Subcutaneous adipose tissue (tissue), 4 donors: ENCODE data around the gene DAB2IP. TPM values are rescaled to one million over a fixed set of nuclear protein-coding genes. Genes with fewer than 3 reads are reported as not detected.

Source experiments
- total RNA-seq, 4 donors: library from RNA; depleted of rRNA; stranded (reverse); fragments of >200 nt; gene quantifications; one replicate each; pipeline ENCODE4 v1.1.0, GENCODE V29; 2016
- TF ChIP-seq, protein P1 (sequence below): fragments of 450-650 bp; IDR thresholded peaks from one replicate; pipeline ENCODE4 v1.5.1; 2016; ENCODE audit warnings: low read depth, mild to moderate bottlenecking, control low read depth, antibody characterized with exemption, moderate library complexity

Gene DAB2IP
- total RNA-seq, 4 donors from 2014 or later: 6.3 to 57.5 (median 32.8) TPM

DNA sequence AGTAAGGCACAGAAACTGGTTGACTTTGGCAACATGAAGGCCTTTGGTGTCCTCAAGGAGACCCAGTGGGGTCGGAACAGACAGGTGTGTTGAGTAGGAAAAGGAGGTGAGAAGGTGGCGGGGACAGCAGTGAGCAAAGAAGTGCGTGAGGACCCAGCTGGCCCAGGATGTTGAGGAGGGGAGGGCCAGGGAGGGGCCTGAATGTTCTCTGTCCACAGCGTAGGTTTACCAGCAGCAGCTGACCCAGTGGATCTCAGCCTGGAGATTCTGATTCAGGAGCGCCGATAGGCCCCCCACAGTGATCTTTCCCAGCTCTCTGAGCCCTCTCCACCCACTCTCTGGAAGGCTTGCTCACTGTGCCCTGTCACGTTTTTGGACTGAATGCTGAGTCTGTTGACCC is 88.5 kb downstream of the DAB2IP start:
- TF ChIP-seq, protein P1, sequence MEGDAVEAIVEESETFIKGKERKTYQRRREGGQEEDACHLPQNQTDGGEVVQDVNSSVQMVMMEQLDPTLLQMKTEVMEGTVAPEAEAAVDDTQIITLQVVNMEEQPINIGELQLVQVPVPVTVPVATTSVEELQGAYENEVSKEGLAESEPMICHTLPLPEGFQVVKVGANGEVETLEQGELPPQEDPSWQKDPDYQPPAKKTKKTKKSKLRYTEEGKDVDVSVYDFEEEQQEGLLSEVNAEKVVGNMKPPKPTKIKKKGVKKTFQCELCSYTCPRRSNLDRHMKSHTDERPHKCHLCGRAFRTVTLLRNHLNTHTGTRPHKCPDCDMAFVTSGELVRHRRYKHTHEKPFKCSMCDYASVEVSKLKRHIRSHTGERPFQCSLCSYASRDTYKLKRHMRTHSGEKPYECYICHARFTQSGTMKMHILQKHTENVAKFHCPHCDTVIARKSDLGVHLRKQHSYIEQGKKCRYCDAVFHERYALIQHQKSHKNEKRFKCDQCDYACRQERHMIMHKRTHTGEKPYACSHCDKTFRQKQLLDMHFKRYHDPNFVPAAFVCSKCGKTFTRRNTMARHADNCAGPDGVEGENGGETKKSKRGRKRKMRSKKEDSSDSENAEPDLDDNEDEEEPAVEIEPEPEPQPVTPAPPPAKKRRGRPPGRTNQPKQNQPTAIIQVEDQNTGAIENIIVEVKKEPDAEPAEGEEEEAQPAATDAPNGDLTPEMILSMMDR: no peak

DNA sequence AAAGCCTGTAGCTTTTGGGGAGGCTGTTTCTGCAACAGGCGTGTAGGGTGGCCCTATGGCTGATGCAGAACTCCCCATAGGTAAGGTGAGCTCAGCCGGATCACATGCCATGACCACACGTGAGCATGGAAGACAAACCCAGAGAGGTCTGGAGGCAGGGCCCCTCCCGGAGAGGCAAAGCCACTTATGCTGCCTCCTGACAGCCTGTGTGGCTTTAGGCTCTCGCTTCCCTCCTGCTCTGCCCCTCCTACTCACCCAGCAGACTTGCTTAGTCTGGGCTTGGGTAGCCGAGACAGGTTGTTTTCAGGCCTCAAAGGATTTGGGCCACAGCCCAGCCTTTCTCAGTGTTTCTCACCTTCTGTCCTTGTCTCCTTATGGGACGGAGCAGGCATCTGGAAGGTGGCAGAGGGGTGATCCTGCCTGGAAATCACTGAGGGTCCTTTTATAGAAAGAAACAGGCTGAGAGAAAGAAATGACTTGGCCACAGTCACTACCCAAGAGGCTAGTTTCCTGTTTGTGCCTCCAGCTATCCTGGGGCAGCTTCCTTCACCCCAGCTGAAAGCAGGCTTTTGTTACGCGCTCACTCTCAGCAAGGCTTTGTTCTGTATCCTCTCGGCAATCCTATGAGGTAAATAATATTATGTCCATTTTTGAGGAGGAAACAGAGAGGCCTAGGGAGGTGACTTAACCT is 89.9 kb downstream of the DAB2IP start:
- TF ChIP-seq, protein P1: no peak

DNA sequence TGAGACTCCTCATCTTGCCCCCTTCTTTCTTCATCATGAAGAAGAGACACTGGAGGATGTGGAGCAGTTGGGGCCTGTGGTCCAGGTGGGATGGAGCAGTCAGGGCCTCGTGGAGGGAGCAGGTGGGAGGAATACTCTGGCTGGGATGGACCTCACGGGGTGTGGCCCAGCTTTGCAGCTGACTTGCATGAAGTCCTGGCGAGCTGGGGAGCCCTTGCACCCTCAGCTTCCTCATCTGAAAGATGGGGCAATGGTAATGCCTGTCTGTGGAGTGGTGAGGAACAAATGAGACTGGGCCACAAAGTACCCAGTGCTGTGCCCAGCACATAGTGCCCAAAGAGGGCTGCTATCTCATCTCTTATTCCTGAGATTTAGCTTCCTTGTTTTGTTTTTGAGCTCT is 91.5 kb downstream of the DAB2IP start:
- TF ChIP-seq, protein P1: no peak

DNA sequence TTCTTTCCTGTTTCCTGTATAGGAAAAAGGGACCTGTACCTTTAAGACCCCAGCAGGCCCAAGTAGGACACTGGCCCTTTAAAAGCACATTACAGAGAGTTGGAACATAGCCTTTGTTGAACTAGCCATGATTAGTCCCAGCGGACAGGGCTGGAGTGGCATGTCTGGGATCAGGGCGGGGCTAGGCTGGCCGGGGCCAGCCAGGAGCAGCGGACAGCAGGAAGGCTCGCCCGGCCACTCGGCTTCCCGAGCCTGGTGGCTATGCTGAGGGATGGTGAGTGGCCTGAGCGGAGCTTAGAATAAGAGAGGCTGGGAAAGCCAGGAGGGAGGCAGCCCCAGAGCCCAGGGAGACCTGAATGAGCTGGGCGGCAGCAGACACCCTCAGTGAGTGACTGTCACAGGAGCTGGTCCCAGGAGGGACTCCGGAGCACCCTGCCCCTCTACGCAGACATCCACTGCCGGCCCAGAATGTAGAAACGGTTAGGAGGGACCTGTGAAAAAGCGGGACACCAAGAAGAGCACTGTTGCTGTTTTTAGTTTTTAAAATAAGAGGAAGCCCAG is 92.1 kb downstream of the DAB2IP start:
- TF ChIP-seq, protein P1: no peak

DNA sequence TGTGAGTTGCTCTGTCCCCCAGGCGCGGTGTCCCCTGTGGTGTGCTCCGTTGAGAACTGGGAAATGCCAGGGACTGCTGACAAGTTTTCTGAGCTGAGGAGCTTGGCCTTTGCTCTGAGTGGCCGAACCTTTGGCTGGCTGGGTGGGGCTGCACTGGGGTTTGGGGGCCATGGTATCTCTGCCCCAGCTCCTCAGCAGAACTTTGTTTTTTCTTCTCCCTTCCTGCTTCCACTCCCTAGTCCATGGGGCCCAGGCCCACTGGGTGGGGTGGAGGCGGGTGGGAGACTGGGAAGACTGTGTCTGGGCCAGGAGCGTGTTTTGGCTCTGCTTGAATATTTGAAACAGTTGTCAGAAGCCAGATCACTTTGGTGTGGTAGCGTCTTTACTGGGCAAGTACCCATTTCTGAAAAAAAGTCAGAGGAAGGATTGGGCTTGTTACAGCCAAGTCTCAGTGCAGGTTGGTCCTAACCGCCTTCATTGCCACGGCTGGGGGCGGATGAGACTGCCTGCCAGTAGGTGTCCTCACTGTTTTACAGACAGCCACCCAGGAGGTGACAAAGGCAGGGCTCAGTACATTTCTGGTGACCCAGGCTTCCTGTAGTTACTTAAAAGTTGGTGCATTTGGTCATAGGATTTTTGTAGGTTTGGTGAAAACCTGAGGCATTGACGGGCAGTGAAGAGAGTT is 92.7 kb downstream of the DAB2IP start:
- TF ChIP-seq, protein P1: no peak

DNA sequence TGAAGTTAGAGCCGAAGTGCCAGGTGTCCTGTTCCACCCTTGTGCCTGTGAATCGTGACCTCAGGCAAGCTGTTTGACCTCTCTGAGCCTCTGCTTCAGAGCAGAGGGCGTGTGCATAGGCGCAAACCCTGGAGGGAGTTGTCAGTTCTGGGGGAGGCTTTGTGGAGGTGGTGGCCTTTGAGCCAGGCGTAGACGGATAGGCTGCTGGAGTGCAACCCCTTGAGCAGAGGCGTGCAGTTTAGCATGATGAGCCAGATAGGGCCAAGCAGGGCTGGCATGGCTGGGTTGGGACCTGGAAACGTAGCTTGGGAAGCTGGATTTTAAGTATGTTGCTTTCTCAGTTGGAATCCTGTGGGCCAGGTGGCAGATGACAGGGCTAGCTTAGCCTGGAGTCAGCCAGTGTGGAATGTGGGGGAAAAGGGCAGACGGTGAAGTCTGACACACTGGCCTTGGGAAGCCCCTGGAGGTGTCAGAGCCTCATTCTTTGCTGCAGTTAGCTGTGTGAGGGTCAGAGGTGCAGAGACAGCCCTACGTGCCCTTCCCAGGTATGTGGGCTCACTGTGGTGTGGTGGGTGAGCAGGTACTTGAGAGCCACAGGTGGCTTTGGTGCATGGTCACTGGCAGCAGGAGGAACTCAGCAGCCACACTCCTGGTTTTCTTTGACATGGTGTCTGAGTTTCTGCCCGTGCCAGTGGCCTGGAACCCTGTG is 93.4 kb downstream of the DAB2IP start:
- TF ChIP-seq, protein P1: no peak

DNA sequence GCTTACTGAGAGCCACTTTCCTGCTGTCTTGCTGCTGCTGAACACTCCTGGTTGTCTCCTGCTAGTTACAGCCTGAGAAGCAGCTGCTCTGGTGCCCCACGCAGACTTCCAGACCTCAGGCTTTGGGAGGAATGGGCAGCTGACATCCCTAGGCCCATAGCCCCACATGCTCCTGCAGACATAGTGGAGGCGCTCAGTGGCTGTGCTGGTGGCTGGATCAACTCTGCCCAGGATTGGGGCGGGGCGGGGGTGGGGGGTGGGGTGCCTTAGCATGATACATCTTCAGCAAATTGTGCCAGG is 93.9 kb downstream of the DAB2IP start:
- TF ChIP-seq, protein P1: no peak
